ENCODE measurements around the gene SH3BGR.
A peak's percentile ranks its signal among the peaks of the same experiment; 100 is the strongest.

The SH3BGR gene

GRCh38 chr21:39434950-39435349, 16.8 kb upstream of the SH3BGR start:
- Histone ChIP-seq H3K9me3 (ENCODE audit: insufficient read depth, low read length) (no peaks in the 10 kb centered on the region), H3K4me3 (ENCODE audit: low read length) (no peak overlapping the region), H3K36me3 (replicated peaks; ENCODE audit: low read depth, low read length) (no peaks in the 10 kb centered on the region), H3K27ac (ENCODE audit: low read length) (no peak overlapping the region), H2AFZ (ENCODE audit: low read depth, low read length) (no peak overlapping the region), H3K9ac (ENCODE audit: low read length) (no peak overlapping the region), H3K4me2 (ENCODE audit: low read length) (no peak overlapping the region), H3K27me3 (ENCODE audit: low read depth, low read length) (no peaks in the 10 kb centered on the region), H4K20me1 (ENCODE audit: insufficient read depth, low read length) (no peaks in the 10 kb centered on the region), H3K4me1 (ENCODE audit: low read length) (no peaks in the 10 kb centered on the region), H3K79me2 (ENCODE audit: low read length) (no peaks in the 10 kb centered on the region)
- TF ChIP-seq EZH2phosphoT487 (IDR thresholded peaks at IDR 0.05; ENCODE audit: low read depth) (no peak), CTCF (IDR thresholded peaks at IDR 0.05; ENCODE audit: low read depth, low read length) (no peak)

DNA sequence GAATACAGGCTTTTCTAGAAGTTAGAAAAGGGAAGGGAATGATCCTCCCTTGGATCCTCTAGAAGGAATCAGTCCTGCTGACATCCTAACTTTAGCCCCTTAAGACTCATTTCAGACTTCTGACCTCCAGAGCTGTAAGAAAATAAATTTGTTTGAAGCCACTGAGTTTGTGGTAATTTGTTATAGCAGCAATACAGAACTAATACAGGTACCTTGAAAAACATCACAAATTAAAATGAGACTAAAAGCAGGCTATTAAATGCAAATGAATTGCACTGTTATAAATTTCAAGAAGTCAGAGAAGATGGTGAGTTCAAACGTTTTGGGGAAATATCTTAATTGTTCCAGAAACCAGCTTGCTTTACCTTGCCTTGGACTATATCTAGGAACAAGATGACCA, 12.5 kb upstream of the SH3BGR start:
- no peaks in the 10 kb centered on the region for H3K4me1 ChIP-seq (ENCODE audit: low read length)
- no peaks in the 10 kb centered on the region for H4K20me1 ChIP-seq (ENCODE audit: insufficient read depth, low read length)
- H3K79me2 ChIP-seq (ENCODE audit: low read length): no peaks in the 10 kb centered on the region
- H3K36me3 ChIP-seq (replicated peaks; ENCODE audit: low read depth, low read length): no peaks in the 10 kb centered on the region
- H3K9ac ChIP-seq (ENCODE audit: low read length): no peak overlapping the region
- no peak overlapping the region for H3K27ac ChIP-seq (ENCODE audit: low read length)
- H2AFZ ChIP-seq (ENCODE audit: low read depth, low read length): no peak overlapping the region
- H3K27me3 ChIP-seq (ENCODE audit: low read depth, low read length): no peaks in the 10 kb centered on the region
- H3K9me3 ChIP-seq (ENCODE audit: insufficient read depth, low read length): no peaks in the 10 kb centered on the region
- no peak overlapping the region for H3K4me2 ChIP-seq (ENCODE audit: low read length)
- H3K4me3 ChIP-seq (ENCODE audit: low read length): no peak overlapping the region
- TF ChIP-seq EZH2phosphoT487 (IDR thresholded peaks at IDR 0.05; ENCODE audit: low read depth) (no peak), CTCF (IDR thresholded peaks at IDR 0.05; ENCODE audit: low read depth, low read length) (no peak)

DNA sequence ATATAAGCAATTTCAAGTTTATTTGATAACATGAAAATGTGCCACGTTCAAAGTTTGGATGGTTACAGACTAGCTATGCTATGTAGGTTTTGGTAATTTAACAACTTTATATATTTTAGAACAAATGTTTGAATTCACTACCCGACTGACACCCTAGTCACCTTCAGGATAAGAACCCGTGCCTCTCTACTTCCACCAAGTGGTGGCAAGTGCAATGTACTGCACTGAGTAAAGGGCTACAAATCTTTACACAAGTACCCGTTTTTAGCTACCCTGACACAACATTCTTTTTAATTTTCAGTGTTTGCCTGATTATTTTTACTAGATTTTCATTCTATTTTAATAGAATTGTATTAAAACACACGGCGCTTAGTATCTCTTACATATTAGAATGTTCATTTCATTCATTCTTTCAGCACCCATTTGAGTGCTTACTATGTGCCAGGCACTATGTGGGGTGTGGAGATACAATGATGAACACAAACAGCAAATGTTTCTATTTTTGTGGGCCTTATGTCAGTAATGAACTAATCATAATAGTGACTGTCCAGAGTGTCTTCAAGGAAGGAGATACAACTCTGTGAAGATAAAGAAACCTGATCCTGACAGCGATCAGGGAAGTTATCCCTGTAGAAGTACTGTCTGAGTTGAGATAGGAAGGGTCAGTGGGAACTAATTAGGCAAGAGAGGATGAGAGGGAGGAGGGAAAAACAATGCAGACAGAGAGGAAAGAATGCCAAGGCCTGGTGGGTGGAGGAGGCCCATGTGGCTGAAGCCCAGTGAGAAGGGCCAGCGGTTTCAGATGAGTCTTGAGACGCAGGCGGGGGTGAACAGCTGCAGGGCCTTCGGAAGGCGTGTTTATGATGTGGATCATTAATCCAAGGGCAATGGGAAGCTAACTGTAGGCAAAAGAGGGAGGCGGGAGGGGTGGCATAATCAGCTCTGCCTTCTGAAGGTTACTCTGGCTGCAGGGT, 10.0 kb upstream of the SH3BGR start:
- H4K20me1 ChIP-seq (ENCODE audit: insufficient read depth, low read length): no peaks in the 10 kb centered on the region
- H3K9me3 ChIP-seq (ENCODE audit: insufficient read depth, low read length): no peaks in the 10 kb centered on the region

More for the DNA sequence above, 10.0 kb upstream of the SH3BGR start:
- Histone ChIP-seq H3K79me2 (ENCODE audit: low read length) (no peaks in the 10 kb centered on the region), H3K27me3 (ENCODE audit: low read depth, low read length) (no peaks in the 10 kb centered on the region), H3K9ac (ENCODE audit: low read length) (no peak overlapping the region), H3K36me3 (replicated peaks; ENCODE audit: low read depth, low read length) (no peaks in the 10 kb centered on the region), H3K4me3 (ENCODE audit: low read length) (no peak overlapping the region), H3K4me1 (ENCODE audit: low read length) (peaks cover 8% of the 10 kb centered on the region), H3K4me2 (ENCODE audit: low read length) (no peak overlapping the region), H3K27ac (ENCODE audit: low read length) (no peak overlapping the region), H2AFZ (ENCODE audit: low read depth, low read length) (no peak overlapping the region)
- TF ChIP-seq CTCF (IDR thresholded peaks at IDR 0.05; ENCODE audit: low read depth, low read length) (peak; percentile 67), EZH2phosphoT487 (IDR thresholded peaks at IDR 0.05; ENCODE audit: low read depth) (no peak)
